Measurements from ENCODE around the gene GPC5.
"Not testable (repeated sequence)": the region's sequence is repeated elsewhere in the genome, so short reads cannot be mapped to it uniquely, and the experiment has no call there.

The GPC5 gene

GRCh38 chr13:92829930-92830329 is 1431.5 kb downstream of the GPC5 start:
- no peak for DNase-seq (ENCODE audit: low read depth in 2 of 2)

GRCh38 chr13:92830821-92831220 is 1432.4 kb downstream of the GPC5 start:
- no peak for DNase-seq (ENCODE audit: low read depth in 2 of 2)

GRCh38 chr13:92833071-92833470 is 1434.7 kb downstream of the GPC5 start:
- DNase-seq (ENCODE audit: low read depth in 2 of 2), result no peak

GRCh38 chr13:92836171-92836570 is 1437.8 kb downstream of the GPC5 start:
- no peak for DNase-seq (ENCODE audit: low read depth in 2 of 2)

- no peak for DNase-seq (ENCODE audit: low read depth in 2 of 2)
Measured at GRCh38 chr13:92838786-92839185, 1440.4 kb downstream of the GPC5 start.

- DNase-seq (ENCODE audit: low read depth in 2 of 2), result no peak
Measured at GRCh38 chr13:92842145-92842544, 1443.7 kb downstream of the GPC5 start.

- no peak for DNase-seq (ENCODE audit: low read depth in 2 of 2)
Measured at GRCh38 chr13:92843549-92843948, 1445.1 kb downstream of the GPC5 start.

GRCh38 chr13:92849381-92849780 is 1451.0 kb downstream of the GPC5 start:
- DNase-seq (ENCODE audit: low read depth in 2 of 2), result no peak

- no peak for DNase-seq (ENCODE audit: low read depth in 2 of 2)
Measured at GRCh38 chr13:92864584-92865284, 1466.3 kb downstream of the GPC5 start.

GRCh38 chr13:92873029-92873428 is 1474.6 kb downstream of the GPC5 start:
- DNase-seq (ENCODE audit: low read depth in 2 of 2), result no peak

GRCh38 chr13:92886535-92887077 is 1488.2 kb downstream of the GPC5 start:
- no peak for DNase-seq (ENCODE audit: low read depth in 2 of 2)

- no peak for DNase-seq (ENCODE audit: low read depth in 2 of 2)
Measured at GRCh38 chr13:92894447-92894846, 1496.0 kb downstream of the GPC5 start.

GRCh38 chr13:92896842-92897241 is 1498.4 kb downstream of the GPC5 start:
- no peak for DNase-seq (ENCODE audit: low read depth in 2 of 2)

- DNase-seq (ENCODE audit: low read depth in 2 of 2), result not testable (repeated sequence)
Measured at GRCh38 chr13:92898946-92899345, 1500.5 kb downstream of the GPC5 start.

- no peak for DNase-seq (ENCODE audit: low read depth in 2 of 2)
Measured at GRCh38 chr13:92900446-92900845, 1502.0 kb downstream of the GPC5 start.

- no peak for DNase-seq (ENCODE audit: low read depth in 2 of 2)
Measured at GRCh38 chr13:92901739-92902138, 1503.3 kb downstream of the GPC5 start.

GRCh38 chr13:92912629-92913028 is 1514.2 kb downstream of the GPC5 start:
- no peak for DNase-seq (ENCODE audit: low read depth in 2 of 2)

- no peak for DNase-seq (ENCODE audit: low read depth in 2 of 2)
Measured at GRCh38 chr13:92913840-92914239, 1515.4 kb downstream of the GPC5 start.
